Astrocyte (in vitro differentiated cells and primary cell): Measurements from ENCODE around the gene GPR179. TPM values are rescaled to one million over a fixed set of nuclear protein-coding genes. Genes with fewer than 3 reads are reported as not detected.

Experiments used
- DNase-seq: peaks from one replicate; pipeline ENCODE4 v3.0.0-alpha.2; 2010; ENCODE audit warnings: low read depth
- FAIRE-seq: peaks from 2 replicates; lab custom pipeline; 2011; peaks lifted over from hg19 to GRCh38; lab: Jason Lieb, UNC
- H2AFZ ChIP-seq: 2 replicates; pipeline ENCODE4 v1.6.0; 2012; ENCODE audit warnings: low read depth, low read length, inconsistent platforms
- H3K27ac ChIP-seq: 2 replicates; pipeline ENCODE4 v1.5.1; 2011; ENCODE audit warnings: low read depth, low read length, inconsistent platforms
- H3K27me3 ChIP-seq: 2 replicates; pipeline ENCODE4 v1.6.0; 2011; ENCODE audit warnings: low read length, inconsistent platforms; ENCODE audit not compliant: insufficient read depth
- H3K36me3 ChIP-seq: 2 replicates; pipeline ENCODE4 v1.5.1; 2011; ENCODE audit warnings: low read length, inconsistent platforms; ENCODE audit not compliant: insufficient read depth
- H3K4me1 ChIP-seq: 2 replicates; pipeline ENCODE4 v1.5.1; 2011; ENCODE audit warnings: low read length, inconsistent platforms; ENCODE audit not compliant: insufficient read depth
- H3K4me2 ChIP-seq: 2 replicates; pipeline ENCODE4 v1.6.0; 2012; ENCODE audit warnings: low read length, inconsistent platforms
- H3K4me3 ChIP-seq: 2 replicates; pipeline ENCODE4 v1.5.1; 2011; ENCODE audit warnings: low read depth, mild to moderate bottlenecking, low read length, inconsistent platforms; ENCODE audit not compliant: insufficient read depth
- H3K79me2 ChIP-seq: 2 replicates; pipeline ENCODE4 v1.6.0; 2012; ENCODE audit warnings: mild to moderate bottlenecking, low read length, inconsistent platforms; ENCODE audit not compliant: insufficient read depth
- H3K9ac ChIP-seq: 2 replicates; pipeline ENCODE4 v1.6.0; 2012; ENCODE audit warnings: mild to moderate bottlenecking, low read length, inconsistent platforms
- H3K9me3 ChIP-seq: 2 replicates; pipeline ENCODE4 v1.5.1; 2012; ENCODE audit warnings: low read depth, mild to moderate bottlenecking, low read length, inconsistent platforms; ENCODE audit not compliant: insufficient read depth
- H4K20me1 ChIP-seq: 2 replicates; pipeline ENCODE4 v1.6.0; 2012; ENCODE audit warnings: low read length, inconsistent platforms; ENCODE audit not compliant: insufficient read depth
- H3K27ac Mint-ChIP-seq: one replicate; pipeline ENCODE4 v1.8.0; 2021; ENCODE audit warnings: mild to moderate bottlenecking, mixed read lengths; ENCODE audit not compliant: unreplicated experiment
- H3K27me3 Mint-ChIP-seq: one replicate; pipeline ENCODE4 v1.8.0; 2021; ENCODE audit warnings: low read depth, mixed read lengths; ENCODE audit not compliant: unreplicated experiment
- H3K36me3 Mint-ChIP-seq: one replicate; pipeline ENCODE4 v1.8.0; 2021; ENCODE audit warnings: low read depth, mixed read lengths; ENCODE audit not compliant: unreplicated experiment
- H3K4me1 Mint-ChIP-seq: one replicate; pipeline ENCODE4 v1.8.0; 2021; ENCODE audit warnings: low read depth, mixed read lengths; ENCODE audit not compliant: unreplicated experiment
- H3K4me3 Mint-ChIP-seq: one replicate; pipeline ENCODE4 v1.8.0; 2021; ENCODE audit warnings: mild to moderate bottlenecking, moderate library complexity, mixed read lengths; ENCODE audit not compliant: unreplicated experiment
- H3K9me3 Mint-ChIP-seq: one replicate; pipeline ENCODE4 v1.8.0; 2021; ENCODE audit warnings: mild to moderate bottlenecking, mixed read lengths; ENCODE audit not compliant: unreplicated experiment
- EZH2 ChIP-seq: IDR thresholded peaks from 2 replicates; pipeline ENCODE4 v1.6.1; 2012; ENCODE audit warnings: mild to moderate bottlenecking, low read length, inconsistent platforms; ENCODE audit not compliant: insufficient read depth
- total RNA-seq: library from RNA; stranded (reverse); gene quantifications from 2 replicates; pipeline ENCODE4 v1.2.1, GENCODE V29; 2021
- TF ChIP-seq, protein P1 (sequence below): IDR thresholded peaks from 2 replicates; pipeline ENCODE4 v1.5.1; 2011; ENCODE audit warnings: low read depth, mild to moderate bottlenecking, inconsistent platforms, low read length, moderate library complexity; ENCODE audit not compliant: insufficient read depth

The GPR179 gene
- total RNA-seq, 1 donor from 2014 or later, result 0.07 TPM

DNA sequence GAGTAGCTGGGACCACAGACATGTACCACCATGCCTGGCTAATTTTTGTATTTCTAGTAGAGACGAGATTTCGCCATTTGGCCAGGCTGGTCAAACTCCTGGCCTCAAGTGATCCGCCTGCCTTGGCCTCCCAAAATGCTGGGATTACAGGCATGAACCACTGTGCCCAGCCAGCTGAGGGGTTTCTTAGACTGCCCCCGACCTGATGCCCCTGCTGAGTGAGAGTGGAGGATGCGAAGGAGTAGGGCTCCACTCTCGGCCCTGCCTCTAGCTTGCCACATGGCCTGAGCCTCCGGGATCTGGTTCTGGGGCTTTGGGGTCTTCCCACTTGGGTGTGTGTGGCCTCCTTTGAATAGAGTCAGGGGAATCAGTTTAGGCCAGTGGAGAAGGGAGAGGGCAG is 11.0 kb downstream of the GPR179 start:
- H3K9me3 Mint-ChIP-seq, result peaks cover 2% of the 10 kb centered on the region
- no peak overlapping the region for H3K4me3 ChIP-seq
- DNase-seq (no peak), FAIRE-seq (no peak)
- peaks cover 6% of the 10 kb centered on the region for H3K4me1 Mint-ChIP-seq
- H3K27ac Mint-ChIP-seq, result no peak overlapping the region
- H3K79me2 ChIP-seq, result no peaks in the 10 kb centered on the region
- no peak overlapping the region for H2AFZ ChIP-seq
- H3K9me3 ChIP-seq, result no peaks in the 10 kb centered on the region
- H3K4me1 ChIP-seq, result no peaks in the 10 kb centered on the region
- H4K20me1 ChIP-seq, result no peaks in the 10 kb centered on the region
- no peaks in the 10 kb centered on the region for H3K36me3 Mint-ChIP-seq
- TF ChIP-seq, protein P1, sequence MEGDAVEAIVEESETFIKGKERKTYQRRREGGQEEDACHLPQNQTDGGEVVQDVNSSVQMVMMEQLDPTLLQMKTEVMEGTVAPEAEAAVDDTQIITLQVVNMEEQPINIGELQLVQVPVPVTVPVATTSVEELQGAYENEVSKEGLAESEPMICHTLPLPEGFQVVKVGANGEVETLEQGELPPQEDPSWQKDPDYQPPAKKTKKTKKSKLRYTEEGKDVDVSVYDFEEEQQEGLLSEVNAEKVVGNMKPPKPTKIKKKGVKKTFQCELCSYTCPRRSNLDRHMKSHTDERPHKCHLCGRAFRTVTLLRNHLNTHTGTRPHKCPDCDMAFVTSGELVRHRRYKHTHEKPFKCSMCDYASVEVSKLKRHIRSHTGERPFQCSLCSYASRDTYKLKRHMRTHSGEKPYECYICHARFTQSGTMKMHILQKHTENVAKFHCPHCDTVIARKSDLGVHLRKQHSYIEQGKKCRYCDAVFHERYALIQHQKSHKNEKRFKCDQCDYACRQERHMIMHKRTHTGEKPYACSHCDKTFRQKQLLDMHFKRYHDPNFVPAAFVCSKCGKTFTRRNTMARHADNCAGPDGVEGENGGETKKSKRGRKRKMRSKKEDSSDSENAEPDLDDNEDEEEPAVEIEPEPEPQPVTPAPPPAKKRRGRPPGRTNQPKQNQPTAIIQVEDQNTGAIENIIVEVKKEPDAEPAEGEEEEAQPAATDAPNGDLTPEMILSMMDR, result no peak
- TF ChIP-seq EZH2, result no peak
- H3K27me3 ChIP-seq, result peaks cover 13% of the 10 kb centered on the region
- H3K4me2 ChIP-seq, result no peak overlapping the region
- peaks cover 73% of the 10 kb centered on the region for H3K27me3 Mint-ChIP-seq
- H3K36me3 ChIP-seq, result no peaks in the 10 kb centered on the region
- no peak overlapping the region for H3K4me3 Mint-ChIP-seq
- H3K9ac ChIP-seq, result no peak overlapping the region
- H3K27ac ChIP-seq, result no peak overlapping the region

DNA sequence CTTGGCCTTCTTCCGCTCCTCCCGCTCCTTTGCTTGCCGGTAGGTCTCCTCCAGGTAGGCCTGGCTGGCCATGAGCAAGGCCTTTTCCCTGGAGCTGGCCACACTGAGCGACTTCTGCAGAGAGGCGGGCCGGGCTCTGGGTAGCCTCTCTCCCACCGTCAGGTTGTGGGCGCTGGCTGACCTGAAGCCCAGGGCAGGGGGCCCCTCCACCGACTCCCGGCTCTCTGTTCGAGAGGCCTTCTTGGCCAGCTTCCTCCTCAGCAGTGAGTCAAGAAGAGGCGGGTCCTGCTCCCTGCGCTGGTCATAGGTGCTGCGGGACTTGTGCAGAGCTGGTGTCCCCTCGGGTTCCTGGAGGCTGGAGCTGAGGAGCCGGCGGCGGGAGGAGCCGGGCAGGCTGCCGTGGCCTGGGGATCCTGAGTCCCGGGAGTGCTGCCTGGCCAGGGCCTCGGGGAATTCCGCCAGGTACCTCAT is 12.8 kb downstream of the GPR179 start:
- no peaks in the 10 kb centered on the region for H4K20me1 ChIP-seq
- H3K36me3 Mint-ChIP-seq, result peaks cover 5% of the 10 kb centered on the region
- no peak overlapping the region for H2AFZ ChIP-seq
- FAIRE-seq (no peak), DNase-seq (no peak)
- H3K79me2 ChIP-seq, result no peaks in the 10 kb centered on the region
- H3K27ac ChIP-seq, result no peak overlapping the region
- no peak overlapping the region for H3K4me2 ChIP-seq
- no peaks in the 10 kb centered on the region for H3K9me3 Mint-ChIP-seq
- no peaks in the 10 kb centered on the region for H3K9me3 ChIP-seq
- H3K4me1 Mint-ChIP-seq, result peaks cover 11% of the 10 kb centered on the region
- no peak overlapping the region for H3K9ac ChIP-seq
- no peak overlapping the region for H3K27ac Mint-ChIP-seq
- H3K4me3 ChIP-seq, result no peak overlapping the region
- H3K4me3 Mint-ChIP-seq, result no peak overlapping the region
- H3K27me3 ChIP-seq, result peaks cover 12% of the 10 kb centered on the region
- H3K4me1 ChIP-seq, result no peaks in the 10 kb centered on the region
- H3K27me3 Mint-ChIP-seq, result peaks cover 62% of the 10 kb centered on the region
- no peak for TF ChIP-seq EZH2
- TF ChIP-seq, protein P1, result no peak
- H3K36me3 ChIP-seq, result no peaks in the 10 kb centered on the region
